DMS 273 (cell line): ENCODE measurements around the gene NR2C1.
A peak's percentile ranks its signal among the peaks of the same experiment; 100 is the strongest.
"Not testable (repeated sequence)": the region's sequence is repeated elsewhere in the genome, so short reads cannot be mapped to it uniquely, and the experiment has no call there.

Experiments
- DNase-seq: peaks from one replicate; lab custom pipeline; 2025; ENCODE audit not compliant: unreplicated experiment; lab: John Stamatoyannopoulos, UW

NR2C1 gene

DNA sequence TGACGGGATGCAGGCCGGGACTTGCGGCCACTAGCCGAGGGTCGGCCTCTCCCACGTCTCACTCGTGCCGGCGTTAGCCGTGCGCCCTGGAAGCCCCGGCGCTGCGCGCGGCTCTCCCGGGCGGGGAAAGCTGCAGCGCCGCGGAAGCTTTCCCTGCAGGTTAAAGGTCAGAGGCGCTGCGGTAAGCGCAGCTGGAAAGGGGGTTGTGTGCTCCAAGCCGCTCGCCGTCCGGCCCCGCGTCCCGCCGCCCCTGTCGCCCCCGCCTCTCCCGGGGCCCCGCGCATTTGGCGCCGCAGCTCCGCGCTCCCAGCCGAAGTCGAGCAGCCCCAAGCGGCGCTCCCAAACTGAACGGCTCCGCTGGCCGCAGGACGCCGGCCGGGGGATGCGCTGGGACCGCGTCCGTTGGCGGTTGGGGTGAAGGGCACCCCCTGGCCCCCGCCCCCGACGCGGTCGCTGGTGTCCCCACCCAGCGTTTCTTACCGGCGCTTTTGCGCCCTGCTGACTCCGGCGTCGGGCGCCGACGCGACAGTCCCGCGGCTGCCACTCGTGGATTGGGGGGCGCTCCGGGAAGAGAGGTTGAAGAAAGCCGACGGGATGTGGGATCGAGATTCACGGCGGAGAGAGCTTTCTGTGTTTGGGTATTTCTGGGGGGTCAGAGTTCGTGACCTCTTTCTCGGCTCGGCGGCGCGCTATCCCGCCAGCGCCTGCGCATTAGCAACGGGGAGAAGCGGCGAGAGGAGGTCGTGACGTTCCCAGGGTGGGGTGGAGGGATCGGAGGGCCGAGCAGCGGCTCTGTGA lies at the start of gene NR2C1:
TSS of gene NR2C1 (minus strand) at position 719 of the 798 bp plus-strand sequence. CDS start 6,234 bp downstream, outside the sequence.
- peak; percentile 95 for DNase-seq

DNA sequence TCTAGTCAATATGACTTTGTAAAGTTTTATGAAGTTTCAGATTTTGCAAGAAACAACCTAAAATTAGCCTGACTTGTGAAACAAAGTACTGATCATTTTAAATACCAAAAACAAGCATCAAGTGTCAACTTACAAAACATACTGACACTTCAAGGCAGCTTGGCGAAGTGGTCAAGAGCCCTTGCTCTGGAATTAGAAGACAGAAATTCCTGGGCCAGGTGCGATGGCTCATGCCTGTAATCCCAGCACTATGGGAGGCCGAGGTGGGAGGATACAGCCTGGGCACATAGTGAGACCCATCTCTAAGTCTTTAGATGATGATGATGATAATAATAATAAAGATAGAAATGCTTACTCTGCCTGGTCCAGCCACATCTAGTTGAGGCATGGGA lies 45.4 kb upstream of the NR2C1 start:
- no peak for DNase-seq

DNA sequence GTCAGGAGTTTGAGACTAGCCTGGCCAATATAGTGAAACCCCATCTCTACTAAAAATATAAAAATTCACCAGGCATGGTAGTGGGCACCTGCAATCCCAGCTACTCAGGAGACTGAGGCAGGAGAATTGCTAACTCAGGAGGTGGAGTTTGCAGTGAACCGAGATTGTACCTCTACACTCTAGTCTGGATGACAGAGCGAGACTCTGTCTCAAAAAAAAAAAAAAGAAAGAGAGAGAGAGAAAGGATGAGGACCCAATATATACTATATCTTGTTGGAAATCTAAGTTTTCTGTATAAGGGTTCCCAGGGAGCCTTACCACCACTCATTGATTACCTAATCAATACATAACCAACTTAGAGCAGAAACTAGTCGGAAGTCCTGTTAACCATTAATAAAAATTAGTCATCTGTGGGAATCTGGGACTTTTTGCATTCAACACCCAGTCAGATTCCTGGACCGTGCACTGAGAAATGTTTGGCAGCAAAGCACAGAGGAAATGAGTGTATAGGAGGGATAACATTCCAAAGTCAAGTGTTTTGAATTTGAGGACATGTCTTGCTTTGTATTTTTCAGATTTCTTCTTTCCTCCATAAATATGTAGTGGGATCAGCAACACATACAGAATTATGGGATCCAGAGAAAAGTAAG lies 44.8 kb upstream of the NR2C1 start:
- DNase-seq = no peak

GRCh38 chr12:95117178-95117599 lies 43.8 kb upstream of the NR2C1 start:
- DNase-seq = peak; percentile 84

DNA sequence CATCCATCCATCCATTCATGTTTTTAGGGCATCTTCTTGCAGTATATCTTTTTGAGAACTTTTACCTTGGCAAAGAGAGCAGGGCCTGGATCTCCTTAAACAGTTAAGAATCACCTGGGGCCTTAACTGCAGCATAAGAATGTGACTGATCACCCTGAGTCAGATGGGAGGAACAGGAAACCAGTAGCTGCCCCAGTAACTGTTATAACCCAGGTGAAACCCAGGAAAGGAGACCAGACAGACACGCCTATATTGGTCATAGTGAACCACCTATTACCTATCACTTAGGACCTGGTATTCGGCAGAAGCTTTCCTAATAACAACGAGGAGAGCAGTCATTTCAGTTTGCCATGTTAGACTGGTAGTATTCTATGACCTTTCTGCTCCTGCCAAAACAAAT lies 43.4 kb upstream of the NR2C1 start:
- no peak for DNase-seq

GRCh38 chr12:95116341-95116740 lies 42.9 kb upstream of the NR2C1 start:
- no peak for DNase-seq

DNA sequence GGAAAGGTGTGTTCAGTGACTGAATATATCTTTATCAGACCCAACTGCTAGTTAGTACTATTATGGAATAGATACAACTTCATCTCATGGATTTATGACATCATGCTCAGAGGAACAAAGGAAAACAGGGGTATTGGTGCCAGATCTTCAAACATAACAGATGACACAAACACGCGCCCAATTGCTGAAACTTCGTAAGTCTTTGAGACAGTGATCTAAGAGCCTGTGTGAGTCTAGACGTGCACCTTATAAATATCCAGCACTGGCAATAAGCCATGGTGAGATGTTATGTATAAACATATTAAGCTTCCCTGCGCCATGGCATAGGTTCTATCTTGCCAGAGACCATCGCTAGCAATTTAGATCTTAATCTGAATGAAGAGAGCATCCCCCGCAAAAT lies 42.2 kb upstream of the NR2C1 start:
- DNase-seq = no peak

DNA sequence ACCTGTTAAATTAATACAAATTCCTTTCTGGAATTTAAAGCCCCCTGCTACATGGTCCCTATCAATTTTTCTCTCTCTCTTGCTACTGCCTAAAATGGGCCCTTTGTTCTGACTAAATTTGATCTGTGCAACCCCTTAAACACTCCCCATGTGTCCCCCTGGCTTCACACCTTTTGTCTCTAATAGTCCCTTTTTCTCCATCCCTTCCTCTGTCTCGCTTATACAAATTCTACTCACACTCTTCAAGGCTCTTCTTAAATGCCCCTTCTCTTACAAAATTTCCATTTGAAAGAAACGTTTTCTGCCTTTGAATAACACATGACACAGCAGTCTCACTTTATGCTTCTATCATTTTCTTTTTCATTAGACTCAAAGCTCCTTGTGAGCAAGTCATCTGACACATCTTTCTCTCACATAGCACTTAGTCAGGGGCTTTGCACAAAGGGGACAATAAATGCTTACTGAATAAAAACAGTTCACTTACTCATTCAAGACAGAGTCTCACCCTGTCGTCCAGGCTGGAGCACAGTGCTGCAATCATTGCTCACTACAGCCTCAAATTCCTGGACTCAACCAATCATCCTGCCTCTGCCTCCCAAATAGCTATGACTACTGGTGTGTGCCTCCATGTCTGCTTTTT lies 41.5 kb upstream of the NR2C1 start:
- DNase-seq = no peak

DNA sequence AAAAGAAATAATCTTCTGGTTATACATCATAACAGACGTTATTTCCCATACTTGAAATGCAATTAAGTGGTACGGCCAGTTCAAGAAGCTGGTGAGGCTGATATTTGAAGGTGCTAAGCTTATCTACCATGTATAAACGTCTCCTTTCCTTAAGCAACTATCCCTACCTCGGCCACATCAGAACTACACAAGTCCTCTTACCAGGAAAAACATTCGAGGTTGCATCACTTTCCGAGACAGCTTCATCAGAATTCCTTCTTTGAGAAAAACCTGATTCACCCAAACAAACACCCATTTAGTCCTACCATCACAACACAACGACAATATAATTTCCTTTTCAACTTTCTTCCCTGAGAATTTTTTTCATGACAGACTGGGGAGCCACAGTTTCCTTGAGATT lies 33.9 kb upstream of the NR2C1 start:
- DNase-seq = no peak

GRCh38 chr12:95105540-95105939 lies 32.1 kb upstream of the NR2C1 start:
- DNase-seq = no peak

DNA sequence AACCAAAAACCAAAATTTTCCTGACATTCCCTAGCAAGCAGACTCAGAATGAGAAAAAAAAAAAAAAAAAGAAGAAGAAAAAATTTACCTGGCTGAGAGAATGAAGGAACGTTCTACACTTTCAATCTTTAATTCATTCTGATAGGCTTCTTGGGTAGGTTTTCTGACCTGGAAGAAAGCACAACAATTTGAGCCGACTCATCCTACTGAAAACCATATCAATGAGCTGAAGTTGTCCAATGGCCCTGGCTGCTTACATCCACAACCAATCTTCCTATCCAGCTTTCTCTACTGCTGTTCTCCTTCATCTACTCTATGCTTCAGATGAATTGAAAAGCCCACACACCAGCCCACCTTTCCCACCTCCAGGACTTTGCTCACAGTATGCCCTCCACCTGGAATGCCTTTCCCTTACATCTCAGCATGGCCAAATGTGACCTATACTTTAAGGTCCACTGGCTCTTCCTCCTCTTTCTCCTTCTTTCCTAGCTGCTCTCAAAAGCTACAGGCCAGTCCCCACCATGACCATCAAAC lies 31.6 kb upstream of the NR2C1 start:
- DNase-seq = no peak

DNA sequence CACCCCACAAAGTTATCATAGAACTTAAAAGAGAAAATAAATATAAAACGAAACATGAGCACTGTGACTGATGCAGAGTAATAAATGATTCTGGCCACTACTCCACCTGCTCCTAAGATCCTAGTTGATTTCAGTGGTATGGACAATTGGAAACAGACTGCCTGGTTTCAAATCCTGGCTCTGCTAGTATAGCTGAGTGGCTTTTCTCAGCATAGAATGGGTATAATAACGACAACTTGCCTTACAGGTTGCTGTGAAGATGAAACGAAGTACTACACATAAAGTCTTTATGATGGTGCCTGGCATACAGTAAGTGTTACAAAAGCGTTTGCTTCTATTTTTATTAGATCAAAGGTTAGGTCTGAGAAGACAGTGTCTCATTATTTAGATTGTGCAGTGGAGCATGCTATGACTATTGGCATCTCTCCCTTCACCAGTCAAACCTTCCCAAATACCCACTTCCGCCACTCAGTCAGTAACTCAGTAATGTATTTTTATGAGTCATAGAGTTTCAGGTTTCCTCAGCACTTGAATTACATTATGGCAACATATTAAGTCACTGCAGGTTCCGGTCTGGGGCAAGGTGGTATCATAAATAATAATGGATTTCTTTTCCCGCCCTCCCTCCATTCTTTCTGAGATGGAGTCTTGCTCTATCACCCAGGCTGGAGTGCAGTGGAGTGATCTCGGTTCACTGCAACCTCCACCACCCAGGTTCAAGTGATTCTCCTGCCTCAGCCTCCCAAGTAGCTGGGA lies 29.7 kb upstream of the NR2C1 start:
- DNase-seq = peak; percentile 72

DNA sequence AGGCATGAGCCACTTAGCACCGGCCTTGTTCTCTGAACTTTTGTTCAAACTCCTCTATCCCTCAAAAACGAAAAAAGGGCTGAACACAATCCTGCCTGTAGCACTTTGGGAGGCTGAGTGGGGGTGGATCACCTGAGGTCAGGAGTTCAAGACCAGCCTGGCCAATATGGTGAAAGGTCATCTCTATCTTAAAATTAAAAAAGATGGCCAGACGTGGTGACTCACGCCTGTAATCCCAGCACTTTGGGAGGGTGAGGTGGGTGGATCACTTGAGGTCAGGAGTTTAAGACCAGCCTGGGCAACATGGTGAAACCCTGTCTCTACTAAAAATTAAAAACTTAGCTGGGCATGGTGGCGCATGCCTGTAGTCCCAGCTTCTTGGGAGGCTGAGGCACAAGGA lies 28.5 kb upstream of the NR2C1 start:
- not testable (repeated sequence) for DNase-seq

DNA sequence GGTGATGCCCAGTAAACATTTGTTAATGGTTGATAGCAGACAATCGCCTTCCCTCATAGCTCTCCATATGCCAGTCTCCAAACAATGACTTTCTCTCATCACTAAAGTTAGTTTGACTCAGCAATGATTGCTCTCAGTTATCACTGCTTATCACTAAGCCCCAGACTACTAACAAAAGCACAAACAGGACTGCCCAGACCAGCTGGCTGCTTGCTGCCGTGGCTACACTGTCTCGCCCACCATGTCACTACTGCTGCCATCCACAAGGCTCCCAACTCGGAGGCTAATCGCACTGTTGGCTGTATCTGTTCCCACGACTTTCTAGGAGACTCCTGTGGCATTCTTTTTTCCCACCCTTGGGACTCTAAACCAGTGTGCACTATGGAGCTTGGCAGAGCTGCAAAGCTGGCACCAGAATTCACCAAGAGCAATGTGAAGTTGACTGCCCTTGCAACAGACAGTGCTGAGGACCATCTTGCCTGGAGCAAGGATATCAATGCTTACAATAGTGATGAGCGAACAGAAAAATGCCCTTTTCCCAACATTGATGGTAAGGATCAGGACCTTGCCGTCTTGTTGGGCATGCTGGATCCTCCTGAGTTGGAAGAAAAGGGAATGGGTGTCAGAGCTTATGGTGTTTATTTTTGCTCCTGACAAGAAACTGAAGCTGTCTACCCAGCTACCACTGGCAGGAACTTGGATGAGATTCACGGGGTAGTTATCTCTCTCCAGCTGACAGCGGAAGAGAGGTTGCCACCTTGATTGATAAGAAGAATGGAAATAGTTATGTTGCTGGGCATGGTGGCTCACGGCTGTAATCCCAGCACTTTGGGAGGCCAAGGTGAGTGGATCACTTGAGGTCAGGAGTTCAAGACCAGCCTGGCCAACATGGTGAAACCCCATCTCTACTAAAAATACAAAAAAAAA lies 27.1 kb upstream of the NR2C1 start:
- peak; percentile 22 for DNase-seq

- no peak for DNase-seq
Measured at GRCh38 chr12:95099270-95099790, 25.9 kb upstream of the NR2C1 start.

- peak; percentile 80 for DNase-seq
Measured at GRCh38 chr12:95096852-95097251, 23.4 kb upstream of the NR2C1 start.

- DNase-seq = no peak
Measured at GRCh38 chr12:95096378-95096777, 23.0 kb upstream of the NR2C1 start.

GRCh38 chr12:95095866-95096265 lies 22.4 kb upstream of the NR2C1 start:
- DNase-seq = not testable (repeated sequence)

DNA sequence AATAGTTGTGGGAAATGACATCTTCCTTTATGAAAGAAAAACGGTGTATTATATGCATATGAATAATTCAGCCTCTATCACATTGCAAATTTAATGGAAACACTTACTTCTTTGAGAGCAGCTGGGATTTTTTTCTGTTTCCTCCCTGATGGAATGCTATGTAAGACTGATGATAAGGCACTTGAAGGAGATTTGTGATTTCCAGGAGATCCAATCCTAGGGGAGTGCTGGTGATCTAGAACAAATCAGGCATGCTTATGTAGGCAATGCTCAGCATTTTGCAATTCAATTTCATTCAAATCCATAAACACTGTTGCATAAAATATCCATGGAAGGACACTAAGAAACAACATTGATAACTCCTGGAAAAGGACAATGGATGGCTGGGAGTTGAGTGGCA lies 16.0 kb upstream of the NR2C1 start:
- DNase-seq = no peak

DNA sequence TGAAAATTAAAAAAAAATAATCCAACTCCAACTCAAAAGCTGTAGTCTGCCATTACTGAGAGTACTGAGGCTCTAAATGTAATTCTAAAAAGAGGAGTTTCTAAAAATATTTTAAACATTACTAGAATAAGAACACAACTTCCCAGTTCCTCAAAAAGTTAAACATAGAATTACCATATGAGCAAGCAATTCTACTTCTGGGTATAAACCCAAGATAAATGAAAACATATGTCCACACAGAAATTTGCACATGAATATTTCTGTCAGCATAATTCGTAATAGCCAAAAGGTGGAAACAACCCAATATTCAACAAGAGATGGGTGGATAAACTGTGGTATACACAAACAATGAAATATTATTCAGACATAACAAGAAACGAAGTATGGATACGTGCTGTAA lies 15.0 kb upstream of the NR2C1 start:
- no peak for DNase-seq
